GM12878 (cell line): ENCODE data around the gene SOX12.
"Not testable (repeated sequence)": the region's sequence is repeated elsewhere in the genome, so short reads cannot be mapped to it uniquely, and the experiment has no call there.

Experiments
- ASH2L ChIP-seq: fragments of 300-600, 200-600 bp; sonication (generic); IDR thresholded peaks from 2 replicates; pipeline ENCODE4 v1.6.1; 2017; ENCODE audit warnings: low read depth, mild to moderate bottlenecking, borderline replicate concordance
- RELB ChIP-seq: fragments of 450-650 bp; IDR thresholded peaks from 2 replicates; pipeline ENCODE4 v1.6.1; 2017; ENCODE audit warnings: low read depth, mild to moderate bottlenecking, moderate library complexity
- SMC3 ChIP-seq: IDR thresholded peaks from 2 replicates; pipeline ENCODE4 v1.6.1; 2011; ENCODE audit warnings: low read length, improper control_type of control experiment, borderline replicate concordance
- SREBF2 ChIP-seq: IDR thresholded peaks from 2 replicates; pipeline ENCODE4 v1.6.1; 2012; ENCODE audit warnings: mild to moderate bottlenecking, low read length
- SUZ12 ChIP-seq: fragments of 200-600 bp; sonication (generic); IDR thresholded peaks from one replicate; pipeline ENCODE4 v1.6.1; 2018; ENCODE audit warnings: antibody characterized with exemption, mild to moderate bottlenecking; ENCODE audit not compliant: unreplicated experiment
- ZBTB11 ChIP-seq: fragments of 450-650 bp; formaldehyde crosslinking; IDR thresholded peaks from 2 replicates; pipeline ENCODE4 v1.5.0; 2022; ENCODE audit warnings: mild to moderate bottlenecking, missing genetic modification characterization
- TF ChIP-seq, protein P1 (sequence below), 3 experiments: IDR thresholded peaks in 2 of 3; conservative IDR thresholded peaks in 1 of 3; 2 replicates each; pipeline ENCODE4 v1.5.1; 2011; ENCODE audit warnings: low read depth in 3 of 3, low read length in 3 of 3, mild to moderate bottlenecking in 3 of 3, control low read depth in 2 of 3, moderate library complexity in 2 of 3, inconsistent platforms in 1 of 3, mixed read lengths in 1 of 3; ENCODE audit not compliant: control insufficient read depth in 2 of 3, insufficient read depth in 1 of 3; ENCODE audit errors: extremely low read depth in 1 of 3

DNA sequence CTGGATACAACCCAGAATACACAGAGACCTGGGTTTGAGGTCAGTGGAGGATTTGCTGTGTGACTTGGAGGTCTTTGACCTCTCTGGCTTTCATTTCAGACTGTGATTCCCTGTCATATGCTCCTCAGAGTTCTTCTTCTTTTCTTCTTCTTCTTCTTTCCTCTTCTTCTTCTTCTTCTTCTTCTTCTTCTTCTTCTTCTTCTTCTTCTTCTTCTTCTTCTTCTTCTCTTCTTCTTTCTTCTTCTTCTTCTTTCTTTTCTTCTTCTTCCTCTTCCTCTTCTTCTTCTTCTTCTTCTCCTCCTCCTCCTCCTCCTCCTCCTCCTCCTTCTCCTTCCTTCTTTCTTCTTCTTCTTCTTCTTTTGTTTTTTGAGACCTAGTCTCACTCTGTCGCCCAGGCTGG, 10.7 kb downstream of the SOX12 start:
- TF ChIP-seq ZBTB11 (CRISPR knock-in tag); RELB; ASH2L; SMC3; SREBF2; SUZ12: not testable (repeated sequence)
- TF ChIP-seq, protein P1, sequence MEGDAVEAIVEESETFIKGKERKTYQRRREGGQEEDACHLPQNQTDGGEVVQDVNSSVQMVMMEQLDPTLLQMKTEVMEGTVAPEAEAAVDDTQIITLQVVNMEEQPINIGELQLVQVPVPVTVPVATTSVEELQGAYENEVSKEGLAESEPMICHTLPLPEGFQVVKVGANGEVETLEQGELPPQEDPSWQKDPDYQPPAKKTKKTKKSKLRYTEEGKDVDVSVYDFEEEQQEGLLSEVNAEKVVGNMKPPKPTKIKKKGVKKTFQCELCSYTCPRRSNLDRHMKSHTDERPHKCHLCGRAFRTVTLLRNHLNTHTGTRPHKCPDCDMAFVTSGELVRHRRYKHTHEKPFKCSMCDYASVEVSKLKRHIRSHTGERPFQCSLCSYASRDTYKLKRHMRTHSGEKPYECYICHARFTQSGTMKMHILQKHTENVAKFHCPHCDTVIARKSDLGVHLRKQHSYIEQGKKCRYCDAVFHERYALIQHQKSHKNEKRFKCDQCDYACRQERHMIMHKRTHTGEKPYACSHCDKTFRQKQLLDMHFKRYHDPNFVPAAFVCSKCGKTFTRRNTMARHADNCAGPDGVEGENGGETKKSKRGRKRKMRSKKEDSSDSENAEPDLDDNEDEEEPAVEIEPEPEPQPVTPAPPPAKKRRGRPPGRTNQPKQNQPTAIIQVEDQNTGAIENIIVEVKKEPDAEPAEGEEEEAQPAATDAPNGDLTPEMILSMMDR (IDR thresholded peaks at IDR 0.05 in 2 of 3, conservative IDR thresholded peaks at IDR 0.05 in 1 of 3; ENCODE audit: control insufficient read depth in 2 of 3, extremely low read depth in 1 of 3, insufficient read depth in 1 of 3, low read depth in 3 of 3, low read length in 3 of 3): not testable (repeated sequence)
